T-helper 22 cell (primary cell): ENCODE measurements around the gene TAF11L7.
"Not testable (repeated sequence)": the region's sequence is repeated elsewhere in the genome, so short reads cannot be mapped to it uniquely, and the experiment has no call there.

Experiments used
- DNase-seq: peaks from one replicate; pipeline ENCODE4 v3.0.0-alpha.2; 2020; ENCODE audit warnings: low read depth

The TAF11L7 gene

DNA sequence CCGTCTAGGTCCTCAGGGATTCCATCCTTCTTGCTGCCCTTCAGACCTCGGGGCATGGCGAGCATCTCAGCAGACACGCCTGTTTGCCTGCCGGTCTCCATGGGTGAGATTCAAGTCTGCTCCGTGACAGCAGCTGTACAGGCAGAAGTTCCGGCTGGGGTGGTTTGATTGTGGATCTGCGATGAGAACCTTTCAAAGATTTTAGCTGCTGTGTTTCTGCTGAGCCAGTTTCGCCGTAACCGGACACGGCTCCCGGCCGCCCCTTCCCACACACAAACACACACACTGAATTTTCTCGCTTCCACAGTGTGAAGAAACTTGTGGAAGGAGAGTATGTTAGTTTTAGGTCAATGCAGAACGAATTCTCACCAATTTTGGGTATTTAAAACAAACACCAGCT is at the start of gene TAF11L7:
Gene TAF11L7, minus strand, starts transcription at position 101 of the 400 bp plus-strand sequence.
- not testable (repeated sequence) for DNase-seq

DNA sequence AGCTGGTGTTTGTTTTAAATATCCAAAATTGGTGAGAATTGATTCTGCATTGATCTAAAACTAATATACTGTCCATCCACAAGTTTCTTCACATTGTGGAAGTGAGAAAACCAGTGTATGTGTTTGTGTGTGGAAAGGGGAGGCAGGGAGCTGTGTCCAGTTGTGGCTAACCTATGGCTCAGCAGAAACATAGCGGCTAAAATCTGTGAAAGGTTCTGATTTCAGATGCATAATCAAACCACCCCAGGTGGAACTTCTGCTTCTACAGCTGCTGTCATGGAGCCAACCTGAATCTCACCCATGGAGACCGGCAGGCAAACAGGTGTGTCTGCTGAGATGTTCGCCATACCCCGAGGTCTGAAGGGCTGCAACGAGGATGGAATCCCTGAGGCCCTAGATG is 48.6 kb upstream of the TAF11L7 start, which contains the start of gene TAF11L14:
Gene TAF11L14, plus strand, starts transcription at position 301 of the 400 bp plus-strand sequence.
- no peak for DNase-seq

DNA sequence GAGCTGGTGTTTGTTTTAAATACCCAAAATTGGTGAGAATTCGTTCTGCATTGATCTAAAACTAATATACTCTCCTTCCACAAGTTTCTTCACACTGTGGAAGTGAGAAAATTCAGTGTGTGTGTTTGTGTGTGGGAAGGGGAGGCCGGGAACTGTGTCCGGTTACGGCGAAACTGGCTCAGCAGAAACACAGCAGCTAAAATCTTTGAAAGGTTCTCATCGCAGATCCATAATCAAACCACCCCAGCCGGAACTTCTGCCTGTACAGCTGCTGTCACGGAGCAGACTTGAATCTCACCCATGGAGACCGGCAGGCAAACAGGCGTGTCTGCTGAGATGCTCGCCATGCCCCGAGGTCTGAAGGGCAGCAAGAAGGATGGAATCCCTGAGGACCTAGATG is 46.2 kb upstream of the TAF11L7 start, which contains the start of gene TAF11L13:
Gene TAF11L13, plus strand, starts transcription at position 301 of the 400 bp plus-strand sequence.
- not testable (repeated sequence) for DNase-seq

DNA sequence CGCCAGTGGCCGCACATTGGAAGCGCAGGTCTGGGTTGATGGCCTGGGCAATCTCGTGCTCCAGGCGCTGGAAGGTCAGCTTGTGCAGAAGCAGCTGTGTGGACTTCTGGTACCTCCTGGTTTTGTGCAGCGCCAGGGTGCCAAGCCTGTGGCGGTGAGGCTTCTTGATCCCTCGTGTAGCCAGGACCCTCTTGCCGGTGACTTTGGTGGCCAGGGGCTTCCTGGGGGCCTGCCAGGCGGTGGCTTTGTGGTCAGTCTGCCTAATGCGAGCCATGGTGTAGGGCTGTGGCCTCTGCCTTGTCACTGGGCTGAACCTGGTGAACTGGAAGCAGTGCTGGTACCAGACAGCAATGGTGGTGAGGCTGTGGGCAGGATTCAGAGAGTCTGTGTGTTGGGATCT is 40.1 kb upstream of the TAF11L7 start:
- no peak for DNase-seq

DNA sequence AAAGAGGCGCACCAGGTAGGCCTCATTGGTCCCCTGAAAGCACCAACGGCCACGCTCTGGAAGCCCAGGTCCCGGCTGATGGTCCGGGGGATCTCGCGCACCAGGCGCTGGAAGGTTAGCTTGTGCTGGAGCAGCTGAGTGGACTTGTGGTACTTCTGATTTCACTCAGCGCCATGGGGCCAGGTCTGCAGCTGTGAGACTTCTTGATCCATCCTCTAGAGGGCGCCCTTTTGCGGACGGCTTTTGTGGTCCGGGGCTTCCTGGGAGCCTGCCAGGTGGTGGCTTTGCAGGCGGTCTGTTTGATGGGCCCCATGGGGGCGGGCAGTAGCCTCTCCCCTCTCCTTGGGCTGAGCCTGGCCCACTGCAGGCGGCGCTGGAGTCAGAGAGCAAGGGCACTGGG is 35.1 kb upstream of the TAF11L7 start:
- no peak for DNase-seq

DNA sequence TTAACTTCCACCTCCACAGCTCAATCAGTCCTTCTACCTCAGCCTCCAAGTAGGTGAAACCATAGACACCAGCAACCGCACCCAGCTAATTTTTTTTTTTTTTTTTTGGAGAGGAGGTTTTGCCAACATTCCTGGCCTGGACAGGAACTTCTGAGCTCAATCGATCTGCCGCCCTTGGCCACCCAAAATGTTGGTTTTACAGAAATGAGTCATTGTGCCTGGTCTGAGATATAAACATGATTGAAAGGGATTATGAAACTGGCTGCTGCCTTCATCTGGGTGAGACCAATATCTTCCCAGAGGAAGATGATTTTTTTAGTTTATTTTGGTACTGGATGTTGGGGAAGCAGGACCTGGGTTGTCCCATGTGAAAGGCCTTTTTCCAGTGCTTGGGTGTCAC is 33.8 kb upstream of the TAF11L7 start:
- DNase-seq, result no peak

DNA sequence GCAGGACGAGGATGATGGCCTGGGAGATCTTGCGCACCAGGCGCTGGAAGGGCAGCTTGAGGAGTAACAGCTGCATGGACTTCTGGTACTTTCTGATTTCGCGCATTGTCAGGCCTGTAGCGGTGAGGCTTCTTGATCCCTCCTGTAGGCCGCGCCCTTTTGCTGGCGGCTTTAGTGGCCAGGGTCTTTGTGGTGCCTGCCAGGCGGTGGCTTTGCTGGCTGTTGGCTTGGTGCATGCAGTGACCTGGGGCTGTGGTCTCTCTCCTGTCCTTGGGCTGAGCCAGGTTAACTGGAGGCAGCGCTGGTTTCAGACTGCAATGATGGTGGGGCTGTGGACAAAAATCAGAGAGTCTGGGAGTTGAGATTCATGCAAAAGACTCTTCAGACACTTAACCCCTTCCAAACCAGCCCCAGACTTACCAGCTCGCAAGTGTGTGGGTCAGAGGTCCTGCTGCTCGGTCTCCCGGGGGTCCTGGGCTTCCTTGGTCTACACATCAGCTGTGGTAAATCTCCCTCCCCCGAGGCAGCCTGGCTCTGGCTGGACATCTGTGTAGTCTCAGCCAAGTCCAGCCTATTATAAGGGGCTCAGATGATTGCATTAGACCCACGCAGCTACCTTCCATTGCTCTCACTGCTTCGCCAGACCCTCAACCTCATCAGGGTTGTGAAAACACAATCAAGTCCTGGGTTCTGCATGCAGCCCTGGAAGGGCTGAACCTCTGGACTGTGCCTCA is 29.5 kb upstream of the TAF11L7 start:
- no peak for DNase-seq

DNA sequence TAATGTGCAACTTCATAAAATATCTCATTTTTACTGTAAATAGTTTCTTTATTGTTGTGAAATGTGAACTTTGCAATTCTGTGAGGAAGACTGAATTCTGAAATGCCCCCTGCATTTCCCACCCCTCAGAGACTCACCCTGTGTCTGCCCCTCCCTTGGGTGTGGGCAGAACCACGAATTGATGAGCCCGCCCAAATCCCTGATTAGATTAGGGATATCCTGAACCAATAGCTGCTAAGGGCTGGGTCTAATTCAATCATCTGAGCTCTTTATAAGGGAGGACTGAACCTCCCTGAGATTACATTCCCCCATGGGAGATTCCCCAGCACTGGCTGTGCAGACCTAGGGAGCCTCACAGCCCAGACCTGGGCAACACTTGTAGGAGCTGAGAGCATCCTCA is 24.5 kb upstream of the TAF11L7 start, which contains the start of gene TAF11L12:
Gene TAF11L12, plus strand, starts transcription at position 301 of the 400 bp plus-strand sequence.
- not testable (repeated sequence) for DNase-seq

DNA sequence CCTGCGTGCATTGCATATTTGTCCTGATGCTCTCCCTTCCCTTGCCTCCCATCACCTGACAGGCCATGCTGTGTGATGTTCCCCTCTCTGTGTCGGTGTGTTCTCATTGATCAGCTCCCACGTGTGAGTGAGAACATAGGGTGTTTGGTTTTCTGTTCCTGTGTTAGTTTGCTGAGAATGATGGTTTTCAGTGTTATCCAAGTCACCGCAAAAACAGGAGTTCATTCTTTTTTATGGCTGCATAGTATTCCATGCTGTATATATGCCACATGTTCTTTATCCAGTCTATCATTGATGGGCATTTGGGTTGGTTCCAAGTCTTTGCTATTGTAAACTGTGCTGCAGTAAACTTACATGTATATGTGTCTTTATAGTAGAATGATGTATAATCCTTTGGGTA is 21.9 kb upstream of the TAF11L7 start:
- not testable (repeated sequence) for DNase-seq

DNA sequence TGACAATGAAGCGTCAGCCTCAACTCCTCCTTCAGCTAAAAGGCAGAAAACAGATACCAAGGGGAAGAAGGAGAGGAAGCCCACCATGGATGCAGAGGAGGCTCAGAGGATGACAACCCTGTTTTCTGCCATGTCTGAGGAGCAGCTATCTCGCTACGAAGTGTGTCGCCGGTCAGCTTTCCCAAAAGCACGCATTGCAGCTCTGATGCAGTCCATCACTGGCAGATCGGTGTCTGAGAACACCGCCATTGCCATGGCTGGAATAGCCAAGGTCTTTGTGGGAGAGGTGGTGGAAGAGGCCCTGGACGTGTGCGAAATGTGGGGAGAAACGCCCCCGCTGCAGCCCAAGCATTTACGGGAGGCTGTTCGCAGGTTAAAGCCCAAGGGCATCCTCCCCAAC is 19.4 kb upstream of the TAF11L7 start:
- no peak for DNase-seq

DNA sequence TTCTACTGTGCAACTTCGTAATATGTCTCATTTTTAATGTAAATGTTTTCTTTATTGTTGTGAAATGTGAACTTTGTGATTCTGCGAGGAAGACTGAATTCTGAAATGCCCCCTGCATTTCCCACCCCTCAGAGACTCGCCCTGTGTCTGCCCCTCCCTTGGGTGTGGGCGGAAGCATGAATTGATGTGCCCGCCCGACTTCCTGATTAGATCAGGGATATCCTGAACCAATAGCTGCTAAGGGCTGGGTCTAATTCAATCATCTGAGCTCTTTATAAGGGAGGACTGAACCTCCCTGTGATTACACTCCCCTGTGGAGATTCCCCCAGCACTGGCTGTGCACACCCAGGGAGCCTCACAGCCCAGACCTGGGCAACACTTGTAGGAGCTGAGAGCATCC is 18.3 kb upstream of the TAF11L7 start, which contains the start of gene TAF11L11:
Gene TAF11L11, plus strand, starts transcription at position 304 of the 400 bp plus-strand sequence.
- DNase-seq, result not testable (repeated sequence)

DNA sequence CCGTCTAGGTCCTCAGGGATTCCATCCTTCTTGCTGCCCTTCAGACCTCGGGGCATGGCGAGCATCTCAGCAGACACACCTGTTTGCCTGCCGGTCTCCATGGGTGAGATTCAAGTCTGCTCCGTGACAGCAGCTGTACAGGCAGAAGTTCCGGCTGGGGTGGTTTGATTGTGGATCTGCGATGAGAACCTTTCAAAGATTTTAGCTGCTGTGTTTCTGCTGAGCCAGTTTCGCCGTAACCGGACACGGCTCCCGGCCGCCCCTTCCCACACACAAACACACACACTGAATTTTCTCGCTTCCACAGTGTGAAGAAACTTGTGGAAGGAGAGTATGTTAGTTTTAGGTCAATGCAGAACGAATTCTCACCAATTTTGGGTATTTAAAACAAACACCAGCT is 12.2 kb upstream of the TAF11L7 start, which contains the start of gene TAF11L10:
Gene TAF11L10, minus strand, starts transcription at position 101 of the 400 bp plus-strand sequence.
- not testable (repeated sequence) for DNase-seq

DNA sequence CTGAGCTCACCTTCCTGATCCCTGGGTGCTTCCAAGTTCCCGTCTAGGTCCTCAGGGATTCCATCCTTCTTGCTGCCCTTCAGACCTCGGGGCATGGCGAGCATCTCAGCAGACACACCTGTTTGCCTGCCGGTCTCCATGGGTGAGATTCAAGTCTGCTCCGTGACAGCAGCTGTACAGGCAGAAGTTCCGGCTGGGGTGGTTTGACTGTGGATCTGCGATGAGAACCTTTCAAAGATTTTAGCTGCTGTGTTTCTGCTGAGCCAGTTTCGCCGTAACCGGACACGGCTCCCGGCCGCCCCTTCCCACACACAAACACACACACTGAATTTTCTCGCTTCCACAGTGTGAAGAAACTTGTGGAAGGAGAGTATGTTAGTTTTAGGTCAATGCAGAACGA is 8.7 kb upstream of the TAF11L7 start, which contains the start of gene TAF11L9:
Gene TAF11L9, minus strand, starts transcription at position 140 of the 400 bp plus-strand sequence.
- not testable (repeated sequence) for DNase-seq

DNA sequence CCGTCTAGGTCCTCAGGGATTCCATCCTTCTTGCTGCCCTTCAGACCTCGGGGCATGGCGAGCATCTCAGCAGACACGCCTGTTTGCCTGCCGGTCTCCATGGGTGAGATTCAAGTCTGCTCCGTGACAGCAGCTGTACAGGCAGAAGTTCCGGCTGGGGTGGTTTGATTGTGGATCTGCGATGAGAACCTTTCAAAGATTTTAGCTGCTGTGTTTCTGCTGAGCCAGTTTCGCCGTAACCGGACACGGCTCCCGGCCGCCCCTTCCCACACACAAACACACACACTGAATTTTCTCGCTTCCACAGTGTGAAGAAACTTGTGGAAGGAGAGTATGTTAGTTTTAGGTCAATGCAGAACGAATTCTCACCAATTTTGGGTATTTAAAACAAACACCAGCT is 5.3 kb upstream of the TAF11L7 start, which contains the start of gene TAF11L8:
Gene TAF11L8, minus strand, starts transcription at position 101 of the 400 bp plus-strand sequence.
- DNase-seq, result not testable (repeated sequence)
